ENCODE data around the gene RNU7-1. TPM values are rescaled to one million over a fixed set of nuclear protein-coding genes. Genes with fewer than 3 reads are reported as not detected.

The RNU7-1 gene
- not detected in 5 replicates for total RNA-seq (2022; extraction: Qiagen RNA extraction)

DNA sequence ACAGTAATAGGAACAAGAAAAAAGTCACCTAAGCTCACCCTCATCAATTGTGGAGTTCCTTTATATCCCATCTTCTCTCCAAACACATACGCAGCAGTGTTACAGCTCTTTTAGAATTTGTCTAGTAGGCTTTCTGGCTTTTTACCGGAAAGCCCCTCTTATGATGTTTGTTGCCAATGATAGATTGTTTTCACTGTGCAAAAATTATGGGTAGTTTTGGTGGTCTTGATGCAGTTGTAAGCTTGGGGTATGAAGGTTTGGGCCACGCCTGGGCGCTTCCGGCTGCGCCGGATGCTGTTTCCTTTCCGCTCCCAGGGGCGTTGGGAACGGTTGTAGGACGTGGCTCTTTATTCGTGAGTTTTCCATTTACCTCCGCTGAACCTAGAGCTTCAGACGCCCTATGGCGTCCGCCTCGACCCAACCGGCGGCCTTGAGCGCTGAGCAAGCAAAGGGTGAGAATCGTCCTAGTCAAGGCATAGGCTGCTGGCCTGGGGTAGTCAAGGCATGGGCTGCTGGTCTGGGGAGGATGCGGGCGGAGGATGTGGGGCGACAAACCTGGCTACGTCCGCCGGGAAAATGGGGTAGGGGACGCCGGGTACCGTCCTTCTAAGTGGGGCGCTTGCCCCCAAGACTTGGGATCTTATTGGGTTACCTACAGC lies at the start of gene RNU7-1, which contains the start of gene C12orf57:
TSS of gene RNU7-1 (plus strand) at position 95 of the 659 bp plus-strand sequence.
TSS of gene C12orf57 (plus strand) at position 301 of the 659 bp plus-strand sequence. CDS start at position 401, 100 bp downstream.

GRCh38 chr12:6904280-6905276 lies 39.0 kb upstream of the RNU7-1 start, which contains the start of gene LRRC23:
LRRC23 (plus strand) TSS chr12:6904822; CDS start chr12:6905634, 812 bp downstream.

GRCh38 chr12:6914246-6914946 lies 29.2 kb upstream of the RNU7-1 start, which contains the start of gene ENO2:
ENO2 (plus strand) TSS chr12:6914580; CDS start chr12:6915833, 1,253 bp downstream.

DNA sequence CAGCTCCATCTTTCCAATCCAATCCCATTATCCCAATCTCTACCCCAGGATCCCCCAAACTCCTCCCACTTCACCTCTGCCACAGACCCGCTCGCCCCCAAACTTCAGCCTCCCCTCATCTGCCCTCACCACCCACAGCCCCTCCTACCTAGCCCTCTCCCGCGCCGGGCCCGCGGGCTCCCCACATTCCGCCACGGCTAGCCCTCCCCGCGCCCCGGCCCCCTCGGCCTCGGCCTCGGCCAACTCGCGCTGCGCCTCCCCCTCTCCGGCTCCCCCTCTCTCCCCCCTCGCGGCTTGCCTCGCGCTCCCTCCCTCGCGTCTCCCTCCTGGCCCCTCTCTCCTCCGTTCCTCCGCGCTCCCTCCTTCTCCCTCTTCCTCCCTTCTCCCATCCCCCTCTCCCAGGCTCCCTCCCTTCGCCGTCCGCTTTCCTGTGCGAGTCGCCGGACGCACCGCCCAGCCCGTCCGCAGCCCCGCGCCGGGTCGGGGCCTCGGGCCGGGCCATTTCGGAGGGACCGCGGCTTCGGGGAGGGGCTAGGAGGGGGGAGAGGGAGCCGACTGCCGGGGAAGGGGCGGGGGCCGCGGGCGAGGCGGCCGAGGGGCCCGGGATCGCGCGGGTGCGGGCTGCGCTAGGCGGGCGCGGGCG lies 16.1 kb upstream of the RNU7-1 start, which contains the start of gene ATN1:
TSS of gene ATN1 (plus strand) at position 581 of the 643 bp plus-strand sequence. CDS start 6,043 bp downstream, outside the sequence.

DNA sequence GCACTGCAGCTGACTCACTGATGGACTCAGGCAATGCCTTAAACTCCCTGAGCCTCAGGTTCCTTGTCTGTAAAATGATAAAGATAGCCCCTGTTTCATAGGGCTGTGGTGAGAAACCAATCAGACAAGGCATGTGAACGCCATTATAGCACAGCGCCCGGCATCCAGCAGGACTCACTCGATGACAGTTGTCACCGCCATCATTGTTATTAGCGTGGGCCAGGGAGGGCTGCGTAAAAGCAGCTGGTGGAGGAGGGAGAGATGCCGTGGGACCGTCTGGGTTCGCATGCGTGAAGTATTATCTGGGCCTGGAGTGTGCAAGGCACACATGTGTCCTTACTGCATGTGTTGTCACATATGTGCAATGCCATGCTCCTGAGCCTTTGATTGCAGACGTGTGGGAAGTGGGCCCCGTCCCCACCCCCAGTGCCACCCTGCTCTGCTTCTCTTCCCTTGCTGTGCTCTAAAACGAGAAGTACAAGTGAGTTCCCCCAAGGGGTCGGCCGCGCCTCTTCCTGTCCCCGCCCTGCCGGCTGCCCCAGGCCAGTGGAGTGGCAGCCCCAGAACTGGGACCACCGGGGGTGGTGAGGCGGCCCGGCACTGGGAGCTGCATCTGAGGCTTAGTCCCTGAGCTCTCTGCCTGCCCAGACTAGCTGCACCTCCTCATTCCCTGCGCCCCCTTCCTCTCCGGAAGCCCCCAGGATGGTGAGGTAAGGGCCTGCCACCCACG lies 7.4 kb downstream of the RNU7-1 start, which contains the start of gene PTPN6:
TSS of gene PTPN6 (plus strand) at position 546 of the 730 bp plus-strand sequence. CDS start at position 703, 157 bp downstream.

Other genes with a start within 250 kb of the RNU7-1 start
- gene PIANP, start 243.0 kb upstream of the RNU7-1 start, total RNA-seq (2022; extraction: Qiagen RNA extraction), result 0.76 to 1.1 TPM (median 0.84 TPM) in 5 replicates
- 48.4 to 56.5 TPM (median 55.4 TPM) in 5 replicates for gene COPS7A, start 219.8 kb upstream of the RNU7-1 start, total RNA-seq (2022; extraction: Qiagen RNA extraction)
- gene MLF2, start 190.7 kb upstream of the RNU7-1 start, total RNA-seq (2022; extraction: Qiagen RNA extraction), result 246 to 305 TPM (median 296 TPM) in 5 replicates
- gene PTMS, start 177.5 kb upstream of the RNU7-1 start, total RNA-seq (2022; extraction: Qiagen RNA extraction), result 588 to 898 TPM (median 880 TPM) in 5 replicates
- gene LAG3, start 171.3 kb upstream of the RNU7-1 start, total RNA-seq (2022; extraction: Qiagen RNA extraction), result 0.51 to 1.9 TPM (median 1.7 TPM) in 5 replicates
- gene CD4, start 154.3 kb upstream of the RNU7-1 start, total RNA-seq (2022; extraction: Qiagen RNA extraction), result not detected in 5 replicates
- 0.28 to 0.51 TPM (median 0.38 TPM) in 5 replicates for gene GPR162, start 122.0 kb upstream of the RNU7-1 start, total RNA-seq (2022; extraction: Qiagen RNA extraction)
- gene P3H3, start 115.4 kb upstream of the RNU7-1 start, total RNA-seq (2022; extraction: Qiagen RNA extraction), result 23.9 to 29.0 TPM (median 26.3 TPM) in 5 replicates
- gene GNB3, start 102.9 kb upstream of the RNU7-1 start, total RNA-seq (2022; extraction: Qiagen RNA extraction), result 1.0 to 2.0 TPM (median 1.6 TPM) in 5 replicates
- gene CDCA3, start 92.5 kb upstream of the RNU7-1 start, total RNA-seq (2022; extraction: Qiagen RNA extraction), result 73.1 to 82.3 TPM (median 77.5 TPM) in 5 replicates
- gene USP5, start 91.7 kb upstream of the RNU7-1 start, total RNA-seq (2022; extraction: Qiagen RNA extraction), result 71.7 to 88.7 TPM (median 74.7 TPM) in 5 replicates
- gene TPI1, start 76.3 kb upstream of the RNU7-1 start, total RNA-seq (2022; extraction: Qiagen RNA extraction), result 1,586 to 1,659 TPM (median 1,629 TPM) in 5 replicates
- gene SPSB2, start 70.5 kb upstream of the RNU7-1 start, total RNA-seq (2022; extraction: Qiagen RNA extraction), result 27.8 to 35.3 TPM (median 31.2 TPM) in 5 replicates
- gene LRRC23, start 39.0 kb upstream of the RNU7-1 start, total RNA-seq (2022; extraction: Qiagen RNA extraction), result 15.4 to 18.3 TPM (median 17.3 TPM) in 5 replicates
- gene ENO2, start 29.2 kb upstream of the RNU7-1 start, total RNA-seq (2022; extraction: Qiagen RNA extraction), result 32.5 to 40.3 TPM (median 34.5 TPM) in 5 replicates
- gene ATN1, start 15.9 kb upstream of the RNU7-1 start, total RNA-seq (2022; extraction: Qiagen RNA extraction), result 60.2 to 72.4 TPM (median 67.4 TPM) in 5 replicates
- 256 to 322 TPM (median 309 TPM) in 5 replicates for gene C12orf57, start 206 bp downstream of the RNU7-1 start, total RNA-seq (2022; extraction: Qiagen RNA extraction)
- 9.5 to 13.3 TPM (median 11.7 TPM) in 5 replicates for gene PTPN6, start 7.5 kb downstream of the RNU7-1 start, total RNA-seq (2022; extraction: Qiagen RNA extraction)
- 320 to 342 TPM (median 331 TPM) in 5 replicates for gene PHB2, start 26.8 kb downstream of the RNU7-1 start, total RNA-seq (2022; extraction: Qiagen RNA extraction)
- gene EMG1, start 27.1 kb downstream of the RNU7-1 start, total RNA-seq (2022; extraction: Qiagen RNA extraction), result 60.1 to 66.2 TPM (median 62.6 TPM) in 5 replicates
- 27.2 to 31.6 TPM (median 29.5 TPM) in 5 replicates for gene LPCAT3, start 74.7 kb downstream of the RNU7-1 start, total RNA-seq (2022; extraction: Qiagen RNA extraction)
- gene C1S, start 116.9 kb downstream of the RNU7-1 start, total RNA-seq (2022; extraction: Qiagen RNA extraction), result 40.4 to 68.0 TPM (median 43.8 TPM) in 5 replicates
- gene C1R, start 148.6 kb downstream of the RNU7-1 start, total RNA-seq (2022; extraction: Qiagen RNA extraction), result 27.6 to 49.7 TPM (median 32.4 TPM) in 5 replicates
- 12.4 to 14.9 TPM (median 14.6 TPM) in 5 replicates for gene C1RL, start 165.4 kb downstream of the RNU7-1 start, total RNA-seq (2022; extraction: Qiagen RNA extraction)
- not detected in 5 replicates for gene RBP5, start 185.1 kb downstream of the RNU7-1 start, total RNA-seq (2022; extraction: Qiagen RNA extraction)
- 14.6 to 16.7 TPM (median 15.2 TPM) in 5 replicates for gene CLSTN3, start 186.6 kb downstream of the RNU7-1 start, total RNA-seq (2022; extraction: Qiagen RNA extraction)
- gene PEX5, start 245.9 kb downstream of the RNU7-1 start, total RNA-seq (2022; extraction: Qiagen RNA extraction), result 22.6 to 33.3 TPM (median 28.8 TPM) in 5 replicates